A673 (cell line): ENCODE results near the gene VAMP2.

Experiments
- EZH2 ChIP-seq: fragments of 200-600 bp; sonication (generic); IDR thresholded peaks from 2 replicates; pipeline ENCODE4 v1.6.1; 2017; ENCODE audit warnings: borderline replicate concordance, low read depth, mild to moderate bottlenecking, mixed read lengths, antibody characterized with exemption, low read length; ENCODE audit not compliant: poor library complexity, severe bottlenecking
- TF ChIP-seq, protein P1 (sequence below): fragments of 300-800, 200-600 bp; sonication (generic); conservative IDR thresholded peaks from 2 replicates; pipeline ENCODE4 v1.5.1; 2017; ENCODE audit warnings: low read depth, mild to moderate bottlenecking, antibody characterized with exemption, low read length, moderate library complexity, mixed read lengths

GRCh38 chr17:8153525-8153956, 9.2 kb downstream of the VAMP2 start:
- TF ChIP-seq, protein P1, sequence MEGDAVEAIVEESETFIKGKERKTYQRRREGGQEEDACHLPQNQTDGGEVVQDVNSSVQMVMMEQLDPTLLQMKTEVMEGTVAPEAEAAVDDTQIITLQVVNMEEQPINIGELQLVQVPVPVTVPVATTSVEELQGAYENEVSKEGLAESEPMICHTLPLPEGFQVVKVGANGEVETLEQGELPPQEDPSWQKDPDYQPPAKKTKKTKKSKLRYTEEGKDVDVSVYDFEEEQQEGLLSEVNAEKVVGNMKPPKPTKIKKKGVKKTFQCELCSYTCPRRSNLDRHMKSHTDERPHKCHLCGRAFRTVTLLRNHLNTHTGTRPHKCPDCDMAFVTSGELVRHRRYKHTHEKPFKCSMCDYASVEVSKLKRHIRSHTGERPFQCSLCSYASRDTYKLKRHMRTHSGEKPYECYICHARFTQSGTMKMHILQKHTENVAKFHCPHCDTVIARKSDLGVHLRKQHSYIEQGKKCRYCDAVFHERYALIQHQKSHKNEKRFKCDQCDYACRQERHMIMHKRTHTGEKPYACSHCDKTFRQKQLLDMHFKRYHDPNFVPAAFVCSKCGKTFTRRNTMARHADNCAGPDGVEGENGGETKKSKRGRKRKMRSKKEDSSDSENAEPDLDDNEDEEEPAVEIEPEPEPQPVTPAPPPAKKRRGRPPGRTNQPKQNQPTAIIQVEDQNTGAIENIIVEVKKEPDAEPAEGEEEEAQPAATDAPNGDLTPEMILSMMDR, result no peak
- TF ChIP-seq EZH2, result no peak
